IMR-90 (cell line): Measurements from ENCODE around the gene SLC26A6. TPM values are rescaled to one million over a fixed set of nuclear protein-coding genes. Genes with fewer than 3 reads are reported as not detected.

ENCODE experiments used
- ATAC-seq: fragments of 200-7000 bp; cut with Tn5 transposase; 2 replicates; pipeline ENCODE4 v1.9.1; 2020; ENCODE audit warnings: low read depth, mild to moderate bottlenecking, moderate library complexity
- BruUV-seq: library from RNA; stranded (reverse); fragments of 400-500 nt; replicated peaks from 2 replicates; lab custom pipeline; 2021; lab: Mats Ljungman, UMichigan
- CTCF ChIA-PET: fragments of 300-600 bp; formaldehyde crosslinking; extraction: SDS; loops from one replicate; lab custom pipeline; 2021; ENCODE audit warnings: antibody characterized with exemption; lab: Yijun Ruan, JAX
- POLR2A ChIA-PET: fragments of 300-600 bp; sonication (Branson Sonifier 250); formaldehyde crosslinking; loops from one replicate; lab custom pipeline; 2022; ENCODE audit warnings: antibody characterized with exemption; ENCODE audit not compliant: unreplicated experiment; lab: Charles Lee
- DNase-seq: peaks from one replicate; pipeline ENCODE4 v3.0.0; 2013
- H2AFZ ChIP-seq: replicated peaks from 2 replicates; pipeline ENCODE3; 2013; ENCODE audit warnings: low read length, mild to moderate bottlenecking; ENCODE audit not compliant: poor library complexity
- H2AK5ac ChIP-seq: 2 replicates; pipeline ENCODE4 v1.6.1; 2013; ENCODE audit warnings: low read depth, low read length, inconsistent platforms
- H2AK9ac ChIP-seq: replicated peaks from 2 replicates; pipeline ENCODE3; 2013; ENCODE audit warnings: mild to moderate bottlenecking, low read depth, low read length, moderate library complexity; ENCODE audit not compliant: poor library complexity
- H2BK120ac ChIP-seq: 2 replicates; pipeline ENCODE4 v1.6.1; 2013; ENCODE audit warnings: low read depth, low read length, inconsistent platforms
- H2BK15ac ChIP-seq: 3 replicates; pipeline ENCODE4 v1.6.1; 2013; ENCODE audit warnings: low read depth, low read length, inconsistent platforms
- H2BK20ac ChIP-seq: 2 replicates; pipeline ENCODE4 v1.6.1; 2013; ENCODE audit warnings: low read depth, mild to moderate bottlenecking, inconsistent platforms, low read length, moderate library complexity
- H2BK5ac ChIP-seq: 2 replicates; pipeline ENCODE4 v1.6.1; 2013; ENCODE audit warnings: mild to moderate bottlenecking, low read depth, low read length, inconsistent platforms; ENCODE audit not compliant: poor library complexity, severe bottlenecking
- H3K14ac ChIP-seq: replicated peaks from 2 replicates; pipeline ENCODE4 v1.6.1; 2013; ENCODE audit warnings: low read depth, low read length, inconsistent platforms
- H3K18ac ChIP-seq: 2 replicates; pipeline ENCODE4 v1.6.1; 2013; ENCODE audit warnings: low read depth, low read length, control low read depth
- H3K23ac ChIP-seq: 2 replicates; pipeline ENCODE4 v1.6.1; 2013; ENCODE audit warnings: low read depth, low read length, inconsistent platforms
- H3K27ac ChIP-seq: 2 replicates; pipeline ENCODE4 v1.5.1; 2013; ENCODE audit warnings: mild to moderate bottlenecking, control low read depth, low read length; ENCODE audit not compliant: insufficient read depth
- H3K27me3 ChIP-seq: 2 replicates; pipeline ENCODE4 v1.6.1; 2013; ENCODE audit warnings: low read length; ENCODE audit not compliant: control insufficient read depth, insufficient read depth
- H3K36me3 ChIP-seq: 2 replicates; pipeline ENCODE4 v1.6.1; 2013; ENCODE audit warnings: low read length, mixed read lengths; ENCODE audit not compliant: control insufficient read depth, insufficient read depth
- H3K4ac ChIP-seq: 2 replicates; pipeline ENCODE4 v1.6.1; 2013; ENCODE audit warnings: low read depth, low read length, inconsistent platforms
- H3K4me1 ChIP-seq: 2 replicates; pipeline ENCODE4 v1.6.1; 2013; ENCODE audit warnings: low read length, mixed read lengths; ENCODE audit not compliant: control insufficient read depth, insufficient read depth
- H3K4me2 ChIP-seq: 2 replicates; pipeline ENCODE4 v1.6.1; 2013; ENCODE audit warnings: low read depth, mild to moderate bottlenecking, control low read depth, low read length, moderate library complexity
- H3K4me3 ChIP-seq: 2 replicates; pipeline ENCODE4 v1.5.1; 2013; ENCODE audit warnings: low read depth, mild to moderate bottlenecking, control low read depth, low read length, moderate library complexity; ENCODE audit not compliant: insufficient read depth
- H3K56ac ChIP-seq: 2 replicates; pipeline ENCODE4 v1.6.1; 2013; ENCODE audit warnings: low read length, inconsistent platforms; ENCODE audit not compliant: insufficient read depth; ENCODE audit errors: extremely low read depth
- H3K79me1 ChIP-seq, 2 experiments: 2 replicates each; pipeline ENCODE4 v1.6.1; 2013; ENCODE audit warnings: low read length in 2 of 2, inconsistent platforms in 1 of 2, low read depth in 1 of 2
- H3K9ac ChIP-seq: 2 replicates; pipeline ENCODE4 v1.6.1; 2013; ENCODE audit warnings: low read depth, low read length, control low read depth
- H3K9me1 ChIP-seq: 2 replicates; pipeline ENCODE4 v1.6.1; 2013; ENCODE audit warnings: low read length, inconsistent platforms; ENCODE audit not compliant: insufficient read depth
- H3K9me3 ChIP-seq: 2 replicates; pipeline ENCODE4 v1.6.1; 2013; ENCODE audit warnings: low read length; ENCODE audit not compliant: control insufficient read depth, insufficient read depth
- H4K20me1 ChIP-seq: 2 replicates; pipeline ENCODE4 v1.6.1; 2013; ENCODE audit warnings: low read length, inconsistent platforms; ENCODE audit not compliant: insufficient read depth
- H4K5ac ChIP-seq: 2 replicates; pipeline ENCODE4 v1.6.1; 2013; ENCODE audit warnings: mild to moderate bottlenecking, low read depth, low read length, control low read depth
- H4K8ac ChIP-seq, 2 experiments: 2 replicates each; pipeline ENCODE4 v1.6.1; 2013; ENCODE audit warnings: low read depth in 2 of 2, low read length in 2 of 2, control low read depth in 1 of 2, inconsistent platforms in 1 of 2
- H4K91ac ChIP-seq: 2 replicates; pipeline ENCODE4 v1.6.1; 2013; ENCODE audit warnings: low read depth, low read length, inconsistent platforms; ENCODE audit not compliant: insufficient read depth
- CEBPB ChIP-seq: IDR thresholded peaks from 2 replicates; pipeline ENCODE4 v1.6.1; 2012; ENCODE audit warnings: low read depth, low read length, improper control_type of control experiment
- MAZ ChIP-seq: IDR thresholded peaks from 2 replicates; pipeline ENCODE4 v1.6.1; 2012; ENCODE audit warnings: low read depth, mild to moderate bottlenecking, low read length, improper control_type of control experiment, moderate library complexity, borderline replicate concordance
- WGBS, 2 experiments: methylation state at CpG; one replicate each; pipeline versions ENCODE4 v1.1.5 to v1.1.7; 2013; ENCODE audit warnings: missing lambda C conversion rate in 2 of 2; ENCODE audit not compliant: insufficient read length in 1 of 2; ENCODE audit errors: extremely low coverage in 2 of 2; 5-methylcytosine and 5-hydroxymethylcytosine counted together
- dilution Hi-C: fragments of 300-500 bp; cut with HindIII; formaldehyde crosslinking; loops from one replicate; pipeline ENCODE4 v1.14.3; 2018; ENCODE audit warnings: low sequenced_read_pairs; ENCODE audit not compliant: unreplicated experiment
- in situ Hi-C: fragments of 300-500 bp; cut with MboI; formaldehyde crosslinking; loops from 3 replicates; pipeline ENCODE4 v1.14.3; 2019; ENCODE audit warnings: low sequenced_read_pairs, inconsistent platforms, mixed read lengths
- intact Hi-C: fragments of 100-400 bp; cut with micrococcal nuclease; formaldehyde crosslinking; loops from 2 replicates; pipeline ENCODE4 v1.10.0; 2022
- polyA plus RNA-seq, 3 experiments: library from polyadenylated mRNA; depleted of rRNA; stranded (reverse); fragments of >200 nt; gene quantifications; 2 replicates each; pipeline ENCODE4 v1.2.3, GENCODE V29; 2012; ENCODE audit warnings: low replicate concordance in 1 of 3
- total RNA-seq: library from RNA; depleted of rRNA; stranded (reverse); fragments of >200 nt; gene quantifications from 2 replicates; pipeline ENCODE4 v1.2.3, GENCODE V29; 2012

SLC26A6 gene
- total and polyA plus RNA-seq, 2 of the 4 experiments (the other 2 are of a cell fraction), result 11.8 to 34.3 TPM

DNA sequence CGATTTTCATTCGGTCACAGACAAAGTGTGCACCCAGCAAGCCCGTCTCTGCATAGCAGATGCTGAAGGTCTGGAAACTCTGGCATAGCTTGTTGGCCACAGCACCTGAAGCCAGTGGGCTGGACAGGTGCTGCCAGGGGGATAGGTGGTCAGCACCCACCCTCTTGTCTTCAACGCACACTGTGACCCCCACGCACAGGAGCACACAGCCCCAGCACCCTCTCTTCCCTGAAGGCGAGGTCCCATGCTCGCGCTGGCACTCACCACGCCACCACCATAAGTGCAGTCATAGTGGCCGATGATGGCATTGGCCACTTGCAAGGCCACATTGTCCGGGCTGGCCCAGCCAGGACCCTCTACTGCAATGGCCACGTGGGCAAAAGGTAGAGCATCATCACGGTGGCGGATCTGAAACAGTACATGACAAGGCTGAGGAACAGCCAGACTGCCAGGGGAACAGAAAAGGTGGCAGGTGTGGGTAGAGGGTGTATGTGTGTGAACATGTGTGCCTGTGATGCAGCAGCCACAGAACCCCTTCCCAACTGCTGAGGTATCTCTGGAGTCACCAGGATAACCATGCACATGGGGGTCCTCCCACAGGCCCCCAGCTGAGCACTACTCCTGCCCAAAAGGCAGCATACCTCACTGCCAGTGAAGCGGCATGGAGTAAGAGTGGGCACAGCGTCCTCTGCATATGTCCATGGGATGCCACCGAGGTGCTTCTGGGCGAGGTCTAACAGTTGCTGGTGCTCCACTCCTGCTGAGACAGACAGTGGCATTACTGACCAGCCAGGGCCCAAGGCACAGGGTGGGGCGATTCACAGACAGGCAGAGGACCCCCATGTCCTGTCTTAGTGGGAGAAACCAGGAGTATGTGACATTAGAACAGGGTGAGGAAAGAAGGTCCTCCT, 34.3 kb downstream of the SLC26A6 start:
- no peak overlapping the region for H2BK120ac ChIP-seq
- H3K9me3 ChIP-seq, result no peaks in the 10 kb centered on the region
- peaks cover 35% of the 10 kb centered on the region for H3K9me1 ChIP-seq
- H3K4me2 ChIP-seq, result no peak overlapping the region
- H3K56ac ChIP-seq, result no peak overlapping the region
- peaks cover 26% of the 10 kb centered on the region for H4K20me1 ChIP-seq
- H3K4ac ChIP-seq, result peak overlapping the region; percentile 48; the same call in 1 of the 2 replicates
- ChIA-PET CTCF (interaction anchor here (1.3 kb wide), 1 partner anchor 68 kb away, joined by 3 read pairs; no protein-coding TSS in a partner anchor), POLR2A (no interaction called here)
- no TSS peak for BruUV-seq
- peaks cover 75% of the 10 kb centered on the region for H3K36me3 ChIP-seq
- no peak overlapping the region for H2BK5ac ChIP-seq
- H4K8ac ChIP-seq, result no peak overlapping the region
- 97% methylated on average over 14 of the region's 19 CpGs; no CpG with 5 or more reads in 1 of the 2 experiments for WGBS, 2 experiments
- H3K23ac ChIP-seq, result no peak overlapping the region
- H2AK5ac ChIP-seq, result peak overlapping the region; percentile 43; the same call in 1 of the 2 replicates
- H3K79me1 ChIP-seq, result peaks cover 20 to 78% of the 10 kb centered on the region in 2 experiments; a peak in 3 of 4 replicates
- no peak overlapping the region for H4K5ac ChIP-seq
- no peak overlapping the region for H3K18ac ChIP-seq
- H2AK9ac ChIP-seq, result no peak overlapping the region
- no peak overlapping the region for H3K9ac ChIP-seq
- ATAC-seq (no peak), DNase-seq (no peak)
- H2BK15ac ChIP-seq, result no peak overlapping the region
- H2BK20ac ChIP-seq, result no peak overlapping the region
- dilution Hi-C loops, result no loop called here
- in situ Hi-C loops, result no loop called here
- no peak overlapping the region for H3K14ac ChIP-seq
- H2AFZ ChIP-seq, result no peak overlapping the region
- no peak overlapping the region for H3K4me3 ChIP-seq
- H4K91ac ChIP-seq, result no peak overlapping the region
- no peaks in the 10 kb centered on the region for H3K27me3 ChIP-seq
- intact Hi-C loops, result no loop called here
- peaks cover 36% of the 10 kb centered on the region for H3K4me1 ChIP-seq
- TF ChIP-seq CEBPB (no peak), MAZ (no peak)
- no peak overlapping the region for H3K27ac ChIP-seq
